A673 (cell line): ENCODE measurements around the gene PRPSAP2. TPM values are rescaled to one million over a fixed set of nuclear protein-coding genes. Genes with fewer than 3 reads are reported as not detected.
A peak's percentile ranks its signal among the peaks of the same experiment; 100 is the strongest.

ENCODE experiments used
- BruUV-seq: library from RNA; stranded (reverse); fragments of 400-500 nt; replicated peaks from 2 replicates; lab custom pipeline; 2021; lab: Mats Ljungman, UMichigan
- CTCF ChIA-PET: fragments of 300-600 bp; sonication (Branson Sonifier 250); formaldehyde crosslinking; loops from one replicate; lab custom pipeline; 2022; ENCODE audit warnings: antibody characterized with exemption; lab: Charles Lee
- POLR2A ChIA-PET: fragments of 300-600 bp; sonication (Branson Sonifier 250); formaldehyde crosslinking; loops from one replicate; lab custom pipeline; 2022; ENCODE audit warnings: antibody characterized with exemption; ENCODE audit not compliant: low non-redundant PET; lab: Charles Lee
- DNase-seq: peaks from one replicate; pipeline ENCODE4 v3.0.0-alpha.2; 2015; ENCODE audit warnings: low spot score
- H3K27ac ChIP-seq: fragments of 200-600 bp; sonication (generic); 2 replicates; pipeline ENCODE4 v1.5.1; 2016; ENCODE audit warnings: mixed run types, low read depth, mild to moderate bottlenecking, mixed read lengths, antibody characterized with exemption, low read length; ENCODE audit not compliant: poor library complexity, severe bottlenecking
- H3K27me3 ChIP-seq: fragments of 200-600 bp; sonication (generic); replicated peaks from 2 replicates; pipeline ENCODE4 v1.6.1; 2017; ENCODE audit warnings: mixed run types, low read depth, mild to moderate bottlenecking, mixed read lengths, antibody characterized with exemption, low read length; ENCODE audit not compliant: insufficient read depth, poor library complexity
- H3K36me3 ChIP-seq: fragments of 200-600 bp; sonication (generic); 2 replicates; pipeline ENCODE4 v1.6.1; 2016; ENCODE audit warnings: mixed run types, mild to moderate bottlenecking, mixed read lengths, antibody characterized with exemption, low read length; ENCODE audit not compliant: insufficient read depth, poor library complexity, severe bottlenecking
- H3K4me1 ChIP-seq: fragments of 200-600 bp; sonication (generic); 2 replicates; pipeline ENCODE4 v1.6.1; 2017; ENCODE audit warnings: mixed run types, mild to moderate bottlenecking, mixed read lengths, antibody characterized with exemption, low read length; ENCODE audit not compliant: insufficient read depth, poor library complexity, severe bottlenecking
- H3K4me3 ChIP-seq: fragments of 200-600 bp; sonication (generic); 2 replicates; pipeline ENCODE4 v1.5.1; 2016; ENCODE audit warnings: low read depth, mixed run types, mild to moderate bottlenecking, mixed read lengths, low read length; ENCODE audit not compliant: poor library complexity, severe bottlenecking
- H3K9me3 ChIP-seq: fragments of 200-600 bp; sonication (generic); 2 replicates; pipeline ENCODE4 v1.6.1; 2016; ENCODE audit warnings: mixed run types, low read depth, mild to moderate bottlenecking, mixed read lengths, antibody characterized with exemption, low read length; ENCODE audit not compliant: poor library complexity, severe bottlenecking
- EZH2 ChIP-seq: fragments of 200-600 bp; sonication (generic); IDR thresholded peaks from 2 replicates; pipeline ENCODE4 v1.6.1; 2017; ENCODE audit warnings: borderline replicate concordance, low read depth, mild to moderate bottlenecking, mixed read lengths, antibody characterized with exemption, low read length; ENCODE audit not compliant: poor library complexity, severe bottlenecking
- intact Hi-C: fragments of 100-400 bp; cut with micrococcal nuclease; formaldehyde crosslinking; loops from one replicate; pipeline ENCODE4 v1.10.0; 2022; ENCODE audit not compliant: unreplicated experiment
- total RNA-seq: library from RNA; stranded (reverse); gene quantifications from 2 replicates; pipeline ENCODE4 v1.2.3, GENCODE V29; 2021
- TF ChIP-seq, protein P1 (sequence below): fragments of 300-800, 200-600 bp; sonication (generic); conservative IDR thresholded peaks from 2 replicates; pipeline ENCODE4 v1.5.1; 2017; ENCODE audit warnings: low read depth, mild to moderate bottlenecking, antibody characterized with exemption, low read length, moderate library complexity, mixed read lengths

Gene PRPSAP2
- total RNA-seq, 1 experiment from 2014 or later: 72.1 TPM

DNA sequence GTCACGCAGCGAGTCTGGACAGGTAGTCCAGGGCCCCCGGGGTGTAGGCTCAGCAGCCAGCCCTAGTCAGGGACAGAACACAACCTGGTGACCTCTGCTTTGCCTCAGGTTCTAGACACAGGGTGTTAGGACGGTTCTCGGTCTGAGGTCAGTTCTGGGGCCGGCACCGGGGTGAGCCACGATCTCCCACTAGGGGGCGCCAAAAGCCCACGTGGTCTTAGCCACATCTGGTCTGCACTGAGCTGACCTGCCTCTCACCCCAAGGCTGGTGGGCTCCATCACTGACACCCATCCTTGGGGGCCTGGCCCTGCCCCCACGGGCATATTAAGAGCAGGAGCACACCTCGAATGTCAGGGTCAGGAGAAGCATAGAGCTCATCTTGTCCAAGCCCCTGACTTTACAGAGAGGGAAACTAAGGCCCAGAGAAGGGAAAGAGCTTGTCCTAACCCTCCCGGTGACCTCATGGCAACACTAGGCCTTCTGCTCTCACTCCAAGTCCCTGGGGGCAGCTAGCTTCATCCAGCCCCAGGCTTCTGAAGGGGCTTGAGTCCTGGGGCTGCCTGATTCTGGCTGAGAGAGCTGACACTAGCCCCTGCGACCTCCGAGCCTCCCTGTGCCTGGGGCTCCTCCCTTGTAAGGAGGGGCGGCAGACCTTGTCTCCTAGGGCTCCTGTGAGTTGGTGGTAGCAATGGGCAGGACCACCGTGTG is 103.0 kb downstream of the PRPSAP2 start:
- no peak overlapping the region for H3K4me3 ChIP-seq
- DNase-seq: peak; percentile 53
- POLR2A ChIA-PET: no interaction called here
- H3K9me3 ChIP-seq: no peaks in the 10 kb centered on the region
- no TSS peak for BruUV-seq
- CTCF ChIA-PET: interaction anchor here (0.7 to 1.1 kb wide), 7 partner anchors 9 to 62 kb away, joined by 3 to 6 read pairs (median 4); partner anchors contain the start of genes FAM83G and SLC5A10
- intact Hi-C loops: no loop called here
- no peaks in the 10 kb centered on the region for H3K27me3 ChIP-seq
- TF ChIP-seq, protein P1, sequence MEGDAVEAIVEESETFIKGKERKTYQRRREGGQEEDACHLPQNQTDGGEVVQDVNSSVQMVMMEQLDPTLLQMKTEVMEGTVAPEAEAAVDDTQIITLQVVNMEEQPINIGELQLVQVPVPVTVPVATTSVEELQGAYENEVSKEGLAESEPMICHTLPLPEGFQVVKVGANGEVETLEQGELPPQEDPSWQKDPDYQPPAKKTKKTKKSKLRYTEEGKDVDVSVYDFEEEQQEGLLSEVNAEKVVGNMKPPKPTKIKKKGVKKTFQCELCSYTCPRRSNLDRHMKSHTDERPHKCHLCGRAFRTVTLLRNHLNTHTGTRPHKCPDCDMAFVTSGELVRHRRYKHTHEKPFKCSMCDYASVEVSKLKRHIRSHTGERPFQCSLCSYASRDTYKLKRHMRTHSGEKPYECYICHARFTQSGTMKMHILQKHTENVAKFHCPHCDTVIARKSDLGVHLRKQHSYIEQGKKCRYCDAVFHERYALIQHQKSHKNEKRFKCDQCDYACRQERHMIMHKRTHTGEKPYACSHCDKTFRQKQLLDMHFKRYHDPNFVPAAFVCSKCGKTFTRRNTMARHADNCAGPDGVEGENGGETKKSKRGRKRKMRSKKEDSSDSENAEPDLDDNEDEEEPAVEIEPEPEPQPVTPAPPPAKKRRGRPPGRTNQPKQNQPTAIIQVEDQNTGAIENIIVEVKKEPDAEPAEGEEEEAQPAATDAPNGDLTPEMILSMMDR: peak; percentile 94
- no peak for TF ChIP-seq EZH2
- no peaks in the 10 kb centered on the region for H3K4me1 ChIP-seq
- no peaks in the 10 kb centered on the region for H3K36me3 ChIP-seq
- H3K27ac ChIP-seq: no peak overlapping the region

DNA sequence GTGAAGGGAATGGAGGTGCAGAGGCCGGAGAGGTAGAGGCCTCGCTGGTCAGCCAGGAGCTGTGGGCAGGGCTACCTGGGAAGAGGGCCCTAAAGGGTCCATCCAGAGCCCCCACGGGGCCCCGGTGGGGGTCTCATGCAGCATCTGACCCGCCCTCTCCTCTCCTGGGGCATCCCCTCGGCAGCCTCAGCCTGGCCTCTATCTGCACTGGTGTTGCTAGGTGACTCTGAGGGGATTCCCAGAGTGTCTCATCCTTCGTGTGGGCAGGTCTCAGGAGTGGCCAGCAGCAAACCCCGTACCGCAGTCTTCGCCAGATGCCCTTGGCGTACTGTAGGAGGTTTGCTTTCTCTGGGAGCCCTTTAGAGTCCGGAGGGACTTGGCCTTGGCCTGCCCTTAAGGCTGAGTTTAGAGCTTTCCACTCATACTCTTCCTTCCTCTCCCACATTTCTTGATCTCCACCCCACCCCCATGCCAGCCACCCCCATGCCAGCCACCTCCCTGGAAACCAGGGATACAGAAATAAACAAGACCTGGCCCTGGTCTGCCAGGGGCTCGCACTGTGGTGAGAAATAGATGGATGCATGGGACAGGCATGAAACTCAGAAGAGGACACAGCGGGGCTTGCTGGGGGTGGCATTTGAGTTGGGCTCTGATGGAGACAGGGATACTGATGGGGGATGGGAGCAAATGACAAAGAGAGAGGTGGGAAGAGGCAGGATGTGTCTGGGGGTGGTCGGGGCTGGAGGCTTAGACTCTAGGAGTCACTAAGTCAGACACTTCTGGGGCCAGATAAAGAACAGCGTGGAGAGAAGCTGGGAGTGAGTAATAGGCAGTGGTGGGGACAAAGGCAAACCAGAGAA is 103.9 kb downstream of the PRPSAP2 start:
- H3K9me3 ChIP-seq: no peaks in the 10 kb centered on the region
- no peaks in the 10 kb centered on the region for H3K4me1 ChIP-seq
- POLR2A ChIA-PET: no interaction called here
- no peaks in the 10 kb centered on the region for H3K27me3 ChIP-seq
- no peak overlapping the region for H3K27ac ChIP-seq
- intact Hi-C loops: no loop called here
- TF ChIP-seq, protein P1: no peak
- no peak for TF ChIP-seq EZH2
- DNase-seq: no peak
- H3K36me3 ChIP-seq: no peaks in the 10 kb centered on the region
- BruUV-seq: no TSS peak
- no peak overlapping the region for H3K4me3 ChIP-seq
- CTCF ChIA-PET: interaction anchor here (0.7 to 1.1 kb wide), 4 partner anchors 10 to 42 kb away, joined by 4 to 6 read pairs (median 5); partner anchors contain the start of genes FAM83G and SLC5A10

DNA sequence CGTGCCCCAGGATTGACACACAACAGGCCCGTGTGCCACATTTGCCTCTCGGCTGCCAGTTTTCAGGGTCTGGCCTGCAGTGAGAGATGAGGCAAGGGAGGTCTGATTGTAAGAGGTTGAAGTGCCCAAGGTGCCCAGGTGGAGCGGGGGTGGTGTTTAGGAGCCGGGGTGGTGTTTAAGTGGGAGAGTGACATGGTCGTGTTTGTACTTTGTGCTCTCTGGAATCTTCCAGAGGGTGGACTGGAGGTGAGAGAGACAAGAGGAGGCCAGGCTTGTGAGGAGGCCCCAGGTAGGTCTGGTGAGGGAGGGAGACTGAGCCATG is 104.5 kb downstream of the PRPSAP2 start:
- BruUV-seq: no TSS peak
- Histone ChIP-seq H3K9me3 (no peaks in the 10 kb centered on the region), H3K27me3 (no peaks in the 10 kb centered on the region), H3K4me1 (peaks cover 2% of the 10 kb centered on the region), H3K4me3 (no peak overlapping the region), H3K36me3 (no peaks in the 10 kb centered on the region), H3K27ac (no peak overlapping the region)
- intact Hi-C loops: no loop called here
- CTCF ChIA-PET: no interaction called here
- POLR2A ChIA-PET: no interaction called here
- DNase-seq: no peak
- TF ChIP-seq EZH2: no peak
- TF ChIP-seq, protein P1: no peak
